Measurements from ENCODE around the gene SNAPC2.
"Not testable (repeated sequence)": the region's sequence is repeated elsewhere in the genome, so short reads cannot be mapped to it uniquely, and the experiment has no call there.

SNAPC2 gene

DNA sequence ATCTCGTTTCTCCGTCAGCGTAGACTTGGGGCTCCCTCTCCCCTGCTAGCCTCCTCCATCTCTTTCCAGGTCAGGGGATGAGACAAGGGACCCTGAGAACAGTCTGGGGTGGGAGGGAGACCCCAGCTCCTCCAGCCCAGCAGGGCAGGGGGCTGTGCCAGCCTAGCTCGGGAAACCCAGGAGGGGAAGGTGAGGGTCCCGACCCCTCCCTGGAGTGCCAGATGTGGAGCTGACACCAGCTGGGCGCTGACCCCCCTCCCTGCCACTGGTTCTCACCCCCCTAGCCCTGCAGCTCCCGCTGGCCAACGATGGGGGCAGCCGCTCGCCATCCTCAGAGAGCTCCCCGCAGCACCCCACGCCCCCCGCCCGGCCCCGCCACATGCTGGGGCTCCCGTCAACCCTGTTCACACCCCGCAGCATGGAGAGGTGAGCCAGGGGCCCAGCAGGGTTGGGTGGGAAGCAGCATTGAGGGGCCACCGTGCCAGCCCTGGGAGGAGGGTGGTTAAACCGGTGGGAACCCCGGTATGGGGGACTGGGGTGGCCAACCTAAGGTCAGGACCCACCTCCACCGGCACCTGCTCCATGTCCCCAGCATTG is 10.6 kb upstream of the SNAPC2 start:
- no peak for DNase-seq (ENCODE audit: low read depth)

DNA sequence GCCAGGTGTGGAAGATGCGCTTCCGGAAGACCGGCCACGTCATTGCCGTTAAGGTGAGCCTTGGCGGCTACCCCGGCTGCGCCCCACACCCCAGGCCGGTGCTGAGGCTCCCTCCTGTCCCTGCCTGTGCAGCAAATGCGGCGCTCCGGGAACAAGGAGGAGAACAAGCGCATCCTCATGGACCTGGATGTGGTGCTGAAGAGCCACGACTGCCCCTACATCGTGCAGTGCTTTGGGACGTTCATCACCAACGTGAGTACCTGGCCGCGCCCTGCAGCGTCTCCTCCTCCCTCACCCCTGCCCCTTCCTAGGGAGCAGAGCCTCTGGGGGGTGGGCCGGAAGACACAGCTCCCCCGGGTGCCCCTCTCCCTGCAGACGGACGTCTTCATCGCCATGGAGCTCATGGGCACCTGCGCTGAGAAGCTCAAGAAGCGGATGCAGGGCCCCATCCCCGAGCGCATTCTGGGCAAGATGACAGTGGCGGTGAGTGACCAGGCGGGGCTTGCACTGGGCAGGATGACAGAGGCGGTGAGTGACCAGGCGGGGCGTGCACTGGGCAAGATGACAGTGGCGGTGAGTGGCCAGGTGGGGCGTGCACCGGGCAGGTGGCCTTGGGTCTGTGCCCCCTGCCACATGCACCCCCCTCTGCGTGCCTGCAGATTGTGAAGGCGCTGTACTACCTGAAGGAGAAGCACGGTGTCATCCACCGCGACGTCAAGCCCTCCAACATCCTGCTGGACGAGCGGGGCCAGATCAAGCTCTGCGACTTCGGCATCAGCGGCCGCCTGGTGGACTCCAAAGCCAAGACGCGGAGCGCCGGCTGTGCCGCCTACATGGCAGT is 9.6 kb upstream of the SNAPC2 start:
- DNase-seq (ENCODE audit: low read depth): no peak

DNA sequence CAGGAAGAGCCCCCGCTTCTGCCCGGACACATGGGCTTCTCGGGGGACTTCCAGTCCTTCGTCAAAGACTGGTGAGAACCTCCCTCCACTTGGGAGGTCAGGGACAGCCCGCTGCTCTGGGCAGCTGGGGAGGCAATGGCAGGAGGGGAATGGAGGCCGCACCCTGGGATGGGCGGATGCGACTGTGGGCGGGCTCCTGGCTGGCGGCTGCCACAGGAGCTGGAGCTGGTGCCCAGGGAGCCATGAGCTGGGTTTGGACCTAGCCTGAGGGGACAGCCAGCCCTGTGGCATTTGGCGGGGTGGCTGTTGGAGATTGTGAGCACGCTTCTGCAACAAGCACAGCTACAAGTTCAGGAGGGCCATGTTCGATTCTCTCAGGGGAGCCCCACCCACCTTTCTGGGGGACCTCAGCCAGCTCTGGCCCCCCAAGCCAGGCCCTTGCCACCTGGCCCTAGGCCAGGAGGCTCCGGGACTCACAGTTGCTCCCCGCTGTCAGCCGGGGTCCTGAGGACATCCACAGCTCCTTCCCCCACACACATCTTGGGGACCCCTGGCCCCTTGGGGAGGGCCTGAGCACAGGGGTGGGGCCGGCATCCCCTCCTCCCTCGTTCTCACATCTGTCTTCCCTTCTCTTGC is 8.5 kb upstream of the SNAPC2 start:
- DNase-seq (ENCODE audit: low read depth): no peak

DNA sequence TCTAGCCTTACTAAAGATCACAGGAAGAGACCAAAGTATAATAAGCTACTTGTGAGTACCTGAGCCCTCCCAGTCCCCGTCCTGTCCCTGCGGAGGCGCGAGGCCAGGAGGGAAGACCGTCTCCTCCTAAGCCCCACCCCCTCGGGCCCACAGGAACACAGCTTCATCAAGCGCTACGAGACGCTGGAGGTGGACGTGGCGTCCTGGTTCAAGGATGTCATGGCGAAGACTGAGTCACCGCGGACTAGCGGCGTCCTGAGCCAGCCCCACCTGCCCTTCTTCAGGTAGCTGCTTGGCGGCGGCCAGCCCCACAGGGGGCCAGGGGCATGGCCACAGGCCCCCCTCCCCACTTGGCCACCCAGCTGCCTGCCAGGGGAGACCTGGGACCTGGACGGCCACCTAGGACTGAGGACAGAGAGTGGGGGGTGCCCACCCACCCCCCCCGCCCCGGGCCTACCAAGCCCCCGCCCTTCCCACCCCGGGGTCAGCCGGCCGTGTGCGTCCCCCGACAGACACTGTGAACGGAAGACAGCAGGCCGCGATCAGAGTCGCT is 7.9 kb upstream of the SNAPC2 start:
- DNase-seq (ENCODE audit: low read depth): no peak

DNA sequence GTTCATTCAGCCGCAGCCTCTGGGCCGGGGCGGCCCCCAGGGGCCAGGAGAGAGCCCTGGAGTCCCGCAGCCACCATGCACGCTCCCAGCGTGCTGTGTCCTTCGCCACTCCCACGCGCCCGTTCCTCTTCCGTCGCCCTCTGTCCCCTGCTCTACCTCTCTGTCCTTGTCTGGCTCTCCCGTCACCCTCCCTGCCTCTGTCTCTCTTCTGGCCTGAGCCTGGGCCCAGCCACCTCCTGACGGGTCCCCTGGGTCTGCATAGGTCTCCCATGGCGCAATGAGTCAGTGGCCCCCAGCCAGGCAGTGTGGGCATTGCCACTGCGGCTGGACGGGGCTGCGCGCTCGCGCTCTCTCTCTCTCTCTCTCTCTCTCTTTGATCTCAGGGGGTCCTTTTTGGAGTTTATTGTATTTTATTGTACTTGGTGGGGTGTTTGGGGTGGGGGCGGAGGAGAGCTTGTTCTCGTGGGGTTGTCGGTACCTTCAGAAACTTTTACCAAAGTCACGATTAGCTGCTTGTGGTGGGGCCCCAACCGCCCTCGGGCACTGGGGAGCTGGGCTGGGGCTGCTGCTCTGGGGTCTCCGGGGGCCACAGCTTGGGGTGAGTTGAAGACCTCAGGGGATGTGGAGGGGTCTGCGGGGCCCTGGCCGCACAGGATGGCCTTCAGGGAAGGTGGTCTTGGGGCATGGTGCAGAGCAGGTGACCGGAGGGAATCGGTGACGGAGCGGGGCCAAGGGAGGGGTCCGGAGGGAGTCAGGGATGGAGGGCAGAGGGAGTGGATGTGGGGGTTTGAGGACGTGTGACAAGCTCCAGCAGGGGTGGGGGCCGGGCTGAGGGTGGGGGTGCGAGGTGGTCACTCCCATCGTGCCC is 7.2 kb upstream of the SNAPC2 start:
- no peak for DNase-seq (ENCODE audit: low read depth)

DNA sequence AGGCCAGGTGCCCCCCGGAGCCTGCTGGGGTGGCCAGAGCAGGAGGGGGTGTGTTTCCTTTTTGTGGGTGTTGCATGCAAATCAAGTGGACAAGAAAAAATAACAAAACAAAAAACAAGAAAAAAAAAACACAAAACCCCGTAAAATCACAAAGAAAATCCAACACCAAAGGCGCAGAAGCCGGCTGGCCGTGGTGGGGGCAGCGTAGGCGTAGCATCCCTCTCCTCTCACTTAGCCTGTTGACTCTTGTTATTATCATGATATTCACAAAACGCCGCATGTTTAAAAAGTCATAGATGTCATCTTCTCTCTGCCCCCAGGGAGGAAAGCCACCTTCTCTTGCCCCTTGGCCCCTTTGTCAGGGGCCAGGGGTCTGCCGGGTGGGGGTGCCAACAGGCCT is 6.5 kb upstream of the SNAPC2 start:
- DNase-seq (ENCODE audit: low read depth): no peak

DNA sequence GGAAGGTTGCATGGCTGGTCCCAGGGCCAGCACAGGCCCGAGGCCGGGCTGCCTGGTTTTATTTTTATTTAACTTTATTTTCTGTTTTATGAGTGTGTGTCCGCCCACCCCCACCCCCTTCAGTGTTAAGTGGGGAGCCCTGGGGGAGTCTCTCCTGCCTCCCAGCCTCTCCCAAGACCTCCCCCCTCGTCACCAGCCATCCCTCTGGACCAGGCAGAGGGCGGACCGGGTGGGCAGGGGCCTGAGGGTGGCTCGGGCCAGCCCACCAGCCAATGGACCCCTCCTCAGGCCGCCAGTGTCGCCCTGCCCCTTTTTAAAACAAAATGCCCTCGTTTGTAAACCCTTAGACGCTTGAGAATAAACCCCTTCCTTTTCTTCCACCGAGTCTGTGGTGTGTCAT is 6.0 kb upstream of the SNAPC2 start:
- DNase-seq (ENCODE audit: low read depth): no peak

DNA sequence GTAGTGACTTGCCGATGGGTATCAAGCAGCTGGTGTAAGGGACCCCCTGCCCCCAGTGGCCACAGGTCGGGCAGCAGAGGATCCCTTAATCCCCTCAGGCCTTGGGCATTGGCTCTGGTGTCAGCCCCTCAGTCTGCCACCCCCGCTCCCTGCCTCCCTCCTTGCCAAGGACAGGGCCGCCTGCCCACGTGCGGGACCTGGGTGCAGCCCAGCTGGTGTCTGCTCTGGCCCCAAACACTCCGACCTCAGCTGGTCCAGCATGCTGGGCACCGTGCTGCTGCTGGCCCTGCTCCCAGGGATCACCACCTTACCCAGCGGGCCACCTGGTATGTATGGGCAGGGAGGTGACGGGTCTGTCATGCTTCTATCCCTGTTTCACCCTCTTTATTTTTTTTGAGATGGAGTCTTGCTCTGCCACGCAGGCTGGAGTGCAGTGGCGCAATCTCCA is 5.5 kb upstream of the SNAPC2 start, which contains the start of gene TGFBR3L:
Gene TGFBR3L (plus strand): TSS at position 233 of the 448 bp plus-strand sequence.
- no peak for DNase-seq (ENCODE audit: low read depth)

DNA sequence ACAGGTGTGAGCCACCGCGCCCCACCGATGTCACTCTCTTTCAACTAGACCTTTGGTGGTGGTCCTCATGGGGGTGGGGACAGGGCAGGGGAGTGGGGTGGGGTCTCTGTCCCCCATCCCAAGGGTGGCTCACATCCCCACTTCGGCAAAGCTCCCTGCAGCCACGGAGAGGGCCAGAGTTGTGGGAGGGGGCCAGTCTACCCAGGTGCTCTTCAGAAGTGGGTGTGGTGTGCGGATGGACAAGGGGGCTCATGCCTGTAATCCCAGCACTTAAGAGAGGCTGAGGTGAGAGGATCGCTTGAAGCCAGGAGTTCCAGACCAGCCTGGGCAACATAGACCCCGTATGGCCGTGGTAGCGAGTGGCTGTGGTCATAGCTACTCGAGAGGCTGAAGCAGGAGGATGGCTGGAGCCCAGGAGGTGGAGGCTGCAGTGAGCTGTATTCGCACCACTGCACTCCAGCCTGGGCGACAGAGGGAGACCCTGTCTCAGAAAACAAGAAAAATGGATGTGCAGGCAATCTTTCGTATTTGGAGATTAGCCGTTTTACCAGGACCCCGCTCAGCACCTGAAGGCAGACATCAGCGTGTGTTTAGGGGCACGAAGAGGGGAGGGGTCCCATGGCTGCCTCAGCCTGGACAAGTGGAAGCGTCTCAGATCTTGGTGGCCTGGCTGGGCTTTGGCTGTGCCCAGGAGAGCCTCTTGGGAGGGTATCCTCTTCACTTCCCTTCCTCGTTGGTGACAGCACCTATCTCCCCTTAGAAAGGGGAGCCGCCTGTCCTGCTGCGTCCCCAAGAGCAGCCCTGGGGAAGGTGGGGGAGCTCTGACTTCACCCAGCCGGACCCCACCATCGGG is 4.7 kb upstream of the SNAPC2 start:
- no peak for DNase-seq (ENCODE audit: low read depth)

DNA sequence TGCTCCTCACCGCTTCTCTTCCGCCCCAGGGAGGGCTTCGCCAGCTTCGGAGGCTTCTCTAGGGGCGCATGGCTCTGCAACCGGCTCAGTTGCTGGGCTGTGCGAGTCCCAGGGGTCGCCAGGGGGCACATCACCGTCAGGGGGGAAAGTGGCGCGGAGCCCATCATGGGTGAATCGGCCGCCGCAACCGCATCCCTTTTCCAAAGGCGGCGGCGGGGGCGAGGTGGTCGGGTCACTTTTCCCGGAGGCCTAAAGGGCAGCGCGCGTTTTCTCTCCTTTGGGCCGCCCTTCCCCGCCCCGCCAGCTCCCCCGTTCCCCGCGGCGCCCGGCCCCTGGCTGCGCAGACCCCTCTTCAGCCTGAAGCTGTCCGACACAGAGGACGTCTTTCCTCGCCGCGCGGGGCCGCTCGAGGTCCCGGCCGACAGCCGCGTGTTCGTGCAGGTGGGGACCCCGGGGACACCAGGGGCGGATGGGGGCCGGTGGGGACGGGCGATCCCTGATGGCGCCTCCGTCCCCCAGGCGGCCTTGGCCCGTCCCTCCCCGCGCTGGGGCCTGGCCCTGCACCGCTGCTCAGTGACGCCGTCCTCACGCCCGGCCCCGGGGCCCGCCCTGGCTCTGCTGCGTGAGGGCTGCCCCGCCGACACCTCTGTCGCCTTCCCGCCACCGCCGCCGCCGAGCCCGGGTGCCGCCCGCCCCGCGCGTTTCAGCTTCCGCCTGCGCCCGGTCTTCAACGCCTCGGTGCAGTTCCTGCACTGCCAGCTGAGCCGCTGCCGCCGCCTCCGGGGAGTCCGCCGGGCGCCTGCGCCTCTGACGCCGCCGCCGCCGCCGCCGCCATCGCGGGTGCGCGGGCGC is 3.8 kb upstream of the SNAPC2 start:
- DNase-seq (ENCODE audit: low read depth): no peak

DNA sequence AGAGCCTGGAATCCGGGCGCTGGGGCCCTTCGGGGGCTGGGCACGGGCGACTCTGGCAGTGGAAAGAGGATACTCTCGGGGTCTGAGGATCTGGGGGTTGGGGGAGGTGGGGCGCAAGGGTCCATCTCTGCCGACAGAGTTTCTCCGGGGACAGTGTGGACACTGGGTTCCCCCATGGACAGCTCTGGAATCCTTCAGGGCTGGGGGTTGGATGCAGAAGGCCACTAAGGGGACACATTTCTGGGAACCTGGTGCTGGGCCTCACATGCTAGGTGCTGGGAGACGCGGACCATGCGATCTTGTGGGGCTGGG is 3.2 kb upstream of the SNAPC2 start:
- DNase-seq (ENCODE audit: low read depth): no peak

DNA sequence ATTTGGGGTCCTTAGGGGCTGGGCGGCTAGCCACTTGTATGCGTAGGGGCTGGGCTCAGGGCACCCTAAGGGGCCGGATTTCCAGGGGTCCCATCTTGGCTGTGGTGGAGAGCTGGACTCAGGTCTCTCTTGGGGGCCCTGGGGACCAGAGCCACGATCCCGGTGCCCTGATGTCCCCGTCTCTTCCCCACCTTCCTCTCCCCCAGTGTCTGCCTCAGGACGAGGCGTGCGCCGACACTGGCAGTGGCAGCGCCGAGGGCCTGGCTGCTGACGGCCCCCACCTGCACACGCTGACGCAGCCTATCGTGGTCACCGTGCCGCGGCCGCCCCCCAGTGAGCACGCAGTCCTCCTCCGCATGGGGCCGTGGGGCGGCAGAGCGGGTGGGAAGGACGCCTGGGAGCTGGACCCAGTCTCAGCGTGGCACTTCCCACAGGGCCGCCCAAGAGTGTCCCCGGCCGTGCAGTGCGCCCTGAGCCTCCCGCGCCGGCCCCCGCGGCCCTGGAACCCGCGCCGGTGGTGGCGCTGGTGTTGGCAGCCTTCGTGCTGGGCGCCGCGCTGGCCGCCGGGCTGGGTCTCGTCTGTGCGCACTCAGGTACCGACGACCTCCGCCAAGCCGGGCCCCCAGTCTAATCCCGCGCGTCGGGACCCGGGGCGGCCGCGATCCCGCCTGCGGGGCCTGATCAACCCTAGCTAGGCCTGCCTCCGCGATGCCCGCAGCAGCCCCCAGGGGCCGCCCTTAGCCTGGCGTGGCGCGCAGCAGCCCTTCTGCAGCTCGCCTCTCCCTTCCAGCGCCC is 2.7 kb upstream of the SNAPC2 start:
- no peak for DNase-seq (ENCODE audit: low read depth)

DNA sequence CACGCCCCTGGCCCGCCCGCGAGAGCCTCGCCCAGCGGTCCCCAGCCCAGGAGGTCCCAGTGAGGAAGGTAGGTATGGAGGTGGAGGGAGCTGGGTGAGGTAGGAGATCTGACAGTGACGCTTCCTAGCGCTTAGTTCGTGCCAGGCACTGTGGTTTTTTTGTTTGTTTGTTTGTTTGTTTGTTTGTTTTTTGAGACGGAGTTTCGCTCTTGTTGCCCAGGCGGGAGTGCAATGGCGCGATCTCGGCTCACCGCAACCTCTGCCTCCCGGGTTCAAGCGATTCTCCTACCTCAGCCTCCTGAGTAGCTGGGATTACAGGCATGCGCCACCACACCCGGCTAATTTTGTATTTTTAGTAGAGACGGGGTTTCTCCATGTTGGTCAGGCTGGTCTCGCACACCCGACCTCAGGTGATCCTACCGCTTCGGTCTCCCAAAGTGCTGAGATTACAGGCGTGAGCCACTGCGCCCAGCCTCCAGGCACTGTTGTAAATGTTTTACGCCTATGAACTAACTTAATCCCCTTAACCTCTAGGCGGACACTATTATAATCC is 2.0 kb upstream of the SNAPC2 start:
- not testable (repeated sequence) for DNase-seq (ENCODE audit: low read depth)

DNA sequence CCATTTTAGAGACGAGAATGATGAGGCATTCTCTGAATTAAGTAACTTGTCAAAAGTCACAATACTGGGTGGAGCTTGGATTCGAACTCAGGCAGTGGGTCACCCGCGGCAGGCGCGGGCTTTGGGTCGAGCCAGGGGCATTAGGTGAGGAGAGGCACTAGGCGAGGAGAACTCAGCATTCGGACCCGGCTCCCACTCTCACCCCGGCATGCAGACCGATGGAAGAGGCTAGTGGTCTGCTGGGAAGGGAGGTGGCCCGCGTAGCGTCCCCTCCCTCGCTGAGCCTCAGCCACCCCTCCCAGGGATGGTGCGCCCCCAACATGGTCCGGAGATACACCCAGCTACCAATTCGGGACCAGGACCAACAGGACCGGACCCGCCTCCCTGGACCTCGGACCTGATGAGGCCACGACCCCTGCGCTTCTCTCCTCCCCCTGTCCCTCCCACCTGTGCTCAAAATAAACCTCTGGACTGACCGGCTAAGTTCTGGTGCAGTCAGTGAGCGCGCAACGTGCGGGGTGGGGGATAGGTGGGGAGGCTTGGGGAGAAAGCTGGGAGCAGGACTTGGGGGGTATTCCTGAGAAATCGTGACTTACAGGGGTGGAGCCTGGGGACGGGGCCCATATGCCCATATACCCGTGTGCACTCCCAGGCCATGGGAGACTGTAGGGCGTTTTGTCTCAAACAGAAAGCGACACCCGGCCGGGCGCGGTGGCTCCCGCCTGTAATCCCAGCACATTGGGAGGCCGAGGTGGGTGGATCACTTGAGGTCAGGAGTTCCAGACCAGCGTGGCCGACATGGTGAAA is 1.3 kb upstream of the SNAPC2 start:
- DNase-seq (ENCODE audit: low read depth): no peak

DNA sequence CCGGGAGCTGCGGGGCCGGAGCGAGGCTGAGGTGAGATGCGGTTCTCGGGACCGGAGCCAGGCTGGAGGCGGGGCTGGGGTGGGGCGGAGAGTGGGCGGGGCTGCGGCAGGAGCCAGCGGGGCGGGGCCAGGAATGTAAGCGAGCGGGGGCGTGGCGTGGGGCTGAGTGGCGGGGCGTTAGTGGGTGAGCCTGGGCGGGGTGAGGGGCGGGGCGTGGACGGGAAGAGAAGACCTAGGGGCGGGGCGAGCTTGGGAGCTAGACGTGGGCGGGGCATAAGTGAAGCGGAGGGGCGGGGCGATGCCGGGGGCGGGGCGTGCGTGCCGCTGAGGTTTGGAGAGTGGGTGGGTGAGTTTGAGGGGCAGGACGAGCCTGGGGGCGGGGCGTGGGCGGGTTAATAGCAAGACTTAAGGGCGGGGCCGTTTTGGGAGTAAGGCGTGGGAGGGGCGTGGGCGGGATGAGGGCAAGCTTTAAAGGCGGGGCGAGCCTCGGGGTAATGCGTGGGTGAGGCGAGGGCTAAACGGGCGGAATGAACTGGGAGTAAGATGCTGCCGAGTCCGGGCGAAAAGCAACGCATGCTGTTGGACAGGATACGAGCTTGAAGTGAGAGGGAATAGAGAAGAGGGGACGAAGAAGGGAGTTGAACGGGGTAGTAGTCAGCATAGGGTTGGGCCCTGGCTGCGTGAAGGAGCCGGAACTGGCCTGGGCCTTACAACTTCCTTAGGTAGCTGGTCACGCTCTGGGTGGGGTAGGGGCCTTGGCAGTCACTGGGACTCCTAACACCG is 572 bp downstream of the SNAPC2 start:
- peak; percentile 100 for DNase-seq (ENCODE audit: low read depth)

DNA sequence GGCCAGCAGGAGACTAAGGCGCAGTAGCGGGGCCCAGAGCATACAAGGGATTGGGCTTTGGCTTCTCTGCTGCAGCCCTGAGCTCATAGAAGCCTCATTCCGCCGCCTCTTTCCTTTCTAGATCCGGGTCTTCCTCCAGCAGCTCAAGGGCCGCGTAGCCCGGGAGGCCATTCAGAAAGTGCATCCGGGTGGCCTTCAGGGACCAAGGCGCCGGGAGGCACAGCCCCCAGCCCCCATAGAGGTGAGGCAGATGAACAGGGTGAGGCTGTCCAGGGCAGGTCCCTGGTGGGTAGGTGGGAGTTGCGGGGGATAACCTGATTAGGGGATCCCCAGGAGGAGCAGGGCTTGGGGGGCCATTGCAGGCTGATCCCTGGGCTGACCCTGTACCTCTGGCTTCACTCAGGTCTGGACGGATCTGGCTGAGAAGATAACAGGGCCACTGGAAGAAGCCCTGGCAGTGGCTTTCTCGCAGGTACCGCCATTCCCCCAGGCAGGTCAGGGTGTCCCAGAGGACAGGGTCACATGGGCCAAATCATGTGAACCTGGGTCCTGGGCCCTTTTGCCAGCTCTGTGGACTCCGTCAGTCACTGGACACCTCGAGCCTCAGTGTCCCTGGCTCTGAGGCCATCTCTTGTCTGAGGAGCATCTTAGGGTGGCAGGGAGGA is 1.3 kb downstream of the SNAPC2 start:
- DNase-seq (ENCODE audit: low read depth): no peak
